ENCODE measurements around the gene CENPA. TPM values are rescaled to one million over a fixed set of nuclear protein-coding genes. Genes with fewer than 3 reads are reported as not detected.
A peak's percentile ranks its signal among the peaks of the same experiment; 100 is the strongest.

Gene CENPA
- 2.2 and 2.9 TPM in 2 replicates for total RNA-seq

DNA sequence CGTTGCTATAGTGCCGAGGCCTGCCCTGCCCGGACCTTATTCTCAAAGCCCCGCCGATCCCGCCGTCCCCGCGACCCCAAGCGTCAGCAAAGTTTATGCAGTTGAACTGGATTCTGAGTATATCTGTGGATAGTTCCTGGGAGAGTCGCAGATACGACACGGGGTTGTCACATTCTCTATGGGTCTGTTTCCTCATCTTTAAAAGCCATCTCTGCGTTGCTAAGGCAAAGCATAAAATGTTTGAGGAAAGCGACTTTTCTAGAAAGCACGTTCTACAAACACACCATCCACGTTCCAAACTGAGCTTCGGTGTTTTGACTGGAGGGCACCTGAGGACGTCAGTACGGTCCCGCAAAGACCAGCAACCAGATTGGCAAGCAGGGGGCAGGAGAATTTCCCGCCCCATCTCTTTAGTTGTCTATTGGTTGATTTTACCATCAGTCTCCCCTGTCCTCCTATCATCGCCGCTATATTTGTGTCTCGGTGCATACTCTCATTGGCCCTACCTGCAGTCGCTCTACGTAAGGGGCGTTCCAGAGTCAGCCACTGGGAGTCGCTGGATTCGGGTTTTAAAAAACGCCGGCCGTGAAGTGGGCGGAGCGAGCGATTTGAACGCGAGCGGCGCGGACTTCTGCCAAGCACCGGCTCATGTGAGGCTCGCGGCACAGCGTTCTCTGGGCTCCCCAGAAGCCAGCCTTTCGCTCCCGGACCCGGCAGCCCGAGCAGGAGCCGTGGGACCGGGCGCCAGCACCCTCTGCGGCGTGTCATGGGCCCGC is at the start of gene CENPA:
CENPA (plus strand) TSS at position 626 of the 776 bp plus-strand sequence; CDS start at position 767, 141 bp downstream.
- peaks cover 8% of the 10 kb centered on the region for H3K36me3 ChIP-seq (ENCODE audit: insufficient read depth, low read length)
- peak within 1 kb of the TSS; percentile 60 for H3K27ac ChIP-seq (ENCODE audit: low read depth, low read length)
- TF ChIP-seq, protein P1, sequence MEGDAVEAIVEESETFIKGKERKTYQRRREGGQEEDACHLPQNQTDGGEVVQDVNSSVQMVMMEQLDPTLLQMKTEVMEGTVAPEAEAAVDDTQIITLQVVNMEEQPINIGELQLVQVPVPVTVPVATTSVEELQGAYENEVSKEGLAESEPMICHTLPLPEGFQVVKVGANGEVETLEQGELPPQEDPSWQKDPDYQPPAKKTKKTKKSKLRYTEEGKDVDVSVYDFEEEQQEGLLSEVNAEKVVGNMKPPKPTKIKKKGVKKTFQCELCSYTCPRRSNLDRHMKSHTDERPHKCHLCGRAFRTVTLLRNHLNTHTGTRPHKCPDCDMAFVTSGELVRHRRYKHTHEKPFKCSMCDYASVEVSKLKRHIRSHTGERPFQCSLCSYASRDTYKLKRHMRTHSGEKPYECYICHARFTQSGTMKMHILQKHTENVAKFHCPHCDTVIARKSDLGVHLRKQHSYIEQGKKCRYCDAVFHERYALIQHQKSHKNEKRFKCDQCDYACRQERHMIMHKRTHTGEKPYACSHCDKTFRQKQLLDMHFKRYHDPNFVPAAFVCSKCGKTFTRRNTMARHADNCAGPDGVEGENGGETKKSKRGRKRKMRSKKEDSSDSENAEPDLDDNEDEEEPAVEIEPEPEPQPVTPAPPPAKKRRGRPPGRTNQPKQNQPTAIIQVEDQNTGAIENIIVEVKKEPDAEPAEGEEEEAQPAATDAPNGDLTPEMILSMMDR (IDR thresholded peaks at IDR 0.05; ENCODE audit: extremely low read depth, low read depth, low read length): no peak
- H4K20me1 ChIP-seq (ENCODE audit: insufficient read depth, low read length): no peaks in the 10 kb centered on the region
- H3K27me3 ChIP-seq (ENCODE audit: insufficient read depth, low read length): no peaks in the 10 kb centered on the region
- peaks cover 12% of the 10 kb centered on the region for H3K4me1 ChIP-seq (ENCODE audit: insufficient read depth, low read length)
- peak; percentile 99 for DNase-seq (ENCODE audit: insufficient read length, low spot score, missing footprints)
- peak within 1 kb of the TSS; percentile 89 for H3K4me3 ChIP-seq (ENCODE audit: insufficient read depth, low read length)
- H2AFZ ChIP-seq (ENCODE audit: low read length): peak within 1 kb of the TSS; percentile 92
- peak within 1 kb of the TSS; percentile 93 for H3K4me2 ChIP-seq (ENCODE audit: insufficient read depth, low read length)
- no peaks in the 10 kb centered on the region for H3K9me3 ChIP-seq (ENCODE audit: low read depth, low read length)
- peaks cover 44% of the 10 kb centered on the region for H3K79me2 ChIP-seq (ENCODE audit: insufficient read depth, low read length)

DNA sequence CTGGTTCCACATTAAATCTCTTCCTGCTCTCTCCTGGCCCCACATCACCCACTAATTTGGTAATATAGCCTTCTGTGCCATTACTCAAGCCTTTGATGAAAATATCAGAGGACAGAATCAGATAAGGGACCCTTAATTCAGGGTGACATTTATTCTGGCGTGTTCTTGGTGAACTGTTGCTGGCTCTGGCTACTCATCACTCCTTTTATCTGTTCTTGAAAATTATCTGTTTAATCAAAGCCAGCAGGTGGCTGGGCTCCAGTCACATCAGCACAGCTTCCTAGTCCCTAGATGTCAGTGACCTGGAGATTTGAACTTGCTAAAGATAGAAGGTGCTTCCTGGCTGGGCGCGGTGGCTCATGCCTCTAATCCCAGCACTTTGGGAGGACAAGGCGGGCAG is 48.6 kb upstream of the CENPA start:
- Histone ChIP-seq H3K4me2 (ENCODE audit: insufficient read depth, low read length) (no peak overlapping the region), H3K79me2 (ENCODE audit: insufficient read depth, low read length) (no peaks in the 10 kb centered on the region), H3K27ac (ENCODE audit: low read depth, low read length) (no peak overlapping the region), H3K27me3 (ENCODE audit: insufficient read depth, low read length) (no peaks in the 10 kb centered on the region), H3K4me1 (ENCODE audit: insufficient read depth, low read length) (no peaks in the 10 kb centered on the region), H4K20me1 (ENCODE audit: insufficient read depth, low read length) (no peaks in the 10 kb centered on the region), H3K9me3 (ENCODE audit: low read depth, low read length) (no peaks in the 10 kb centered on the region), H3K4me3 (ENCODE audit: insufficient read depth, low read length) (no peak overlapping the region), H2AFZ (ENCODE audit: low read length) (no peak overlapping the region), H3K36me3 (ENCODE audit: insufficient read depth, low read length) (no peaks in the 10 kb centered on the region)
- DNase-seq (ENCODE audit: insufficient read length, low spot score, missing footprints): no peak
- TF ChIP-seq, protein P1 (IDR thresholded peaks at IDR 0.05; ENCODE audit: extremely low read depth, low read depth, low read length): no peak

DNA sequence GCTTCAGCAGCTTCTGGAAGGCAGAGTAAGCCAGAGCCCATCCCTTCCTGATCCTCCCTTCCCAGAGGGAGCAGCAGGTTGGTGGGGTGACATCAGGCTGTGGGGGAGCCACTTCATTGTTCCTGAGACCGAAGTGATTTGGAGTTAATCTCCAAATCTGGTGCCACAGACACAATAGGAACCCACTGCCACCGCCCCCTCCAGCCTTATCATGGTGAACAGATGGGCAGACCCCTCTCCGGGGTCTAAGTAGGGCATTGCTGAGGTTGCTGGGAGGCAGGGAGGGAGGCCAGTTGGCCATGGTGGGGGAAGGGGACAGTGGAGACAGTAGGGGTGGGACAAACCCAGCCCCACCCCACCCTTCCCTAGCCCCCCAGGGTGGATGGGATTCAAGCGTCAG is 47.4 kb upstream of the CENPA start:
- Histone ChIP-seq H3K27ac (ENCODE audit: low read depth, low read length) (no peak overlapping the region), H3K79me2 (ENCODE audit: insufficient read depth, low read length) (no peaks in the 10 kb centered on the region), H3K27me3 (ENCODE audit: insufficient read depth, low read length) (no peaks in the 10 kb centered on the region), H4K20me1 (ENCODE audit: insufficient read depth, low read length) (no peaks in the 10 kb centered on the region), H3K36me3 (ENCODE audit: insufficient read depth, low read length) (no peaks in the 10 kb centered on the region), H3K4me1 (ENCODE audit: insufficient read depth, low read length) (no peaks in the 10 kb centered on the region), H3K4me3 (ENCODE audit: insufficient read depth, low read length) (no peak overlapping the region), H2AFZ (ENCODE audit: low read length) (no peak overlapping the region), H3K4me2 (ENCODE audit: insufficient read depth, low read length) (no peak overlapping the region), H3K9me3 (ENCODE audit: low read depth, low read length) (no peaks in the 10 kb centered on the region)
- TF ChIP-seq, protein P1 (IDR thresholded peaks at IDR 0.05; ENCODE audit: extremely low read depth, low read depth, low read length): no peak
- DNase-seq (ENCODE audit: insufficient read length, low spot score, missing footprints): no peak

DNA sequence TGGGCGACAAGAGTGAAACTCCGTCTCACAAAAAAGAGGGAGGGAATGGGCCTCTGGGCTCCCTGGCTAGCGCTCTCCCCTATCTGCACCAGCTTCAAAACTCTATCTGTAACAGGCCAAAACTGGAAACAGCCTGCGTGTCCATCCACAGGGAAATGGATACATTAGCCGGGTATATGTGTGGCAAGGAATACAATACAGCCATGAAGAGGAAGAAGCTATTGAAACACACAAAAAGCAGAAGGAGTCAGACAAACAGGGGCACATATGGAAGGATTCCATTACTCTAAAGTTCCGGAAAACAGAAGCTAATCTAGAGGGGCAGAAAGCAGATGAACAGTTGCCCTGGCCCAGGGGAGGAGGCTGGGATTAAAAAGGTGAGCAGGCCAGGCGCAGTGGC is 46.3 kb upstream of the CENPA start:
- no peaks in the 10 kb centered on the region for H4K20me1 ChIP-seq (ENCODE audit: insufficient read depth, low read length)
- no peaks in the 10 kb centered on the region for H3K9me3 ChIP-seq (ENCODE audit: low read depth, low read length)
- H3K4me3 ChIP-seq (ENCODE audit: insufficient read depth, low read length): no peak overlapping the region
- TF ChIP-seq, protein P1 (IDR thresholded peaks at IDR 0.05; ENCODE audit: extremely low read depth, low read depth, low read length): no peak
- H3K27me3 ChIP-seq (ENCODE audit: insufficient read depth, low read length): no peaks in the 10 kb centered on the region
- H3K4me1 ChIP-seq (ENCODE audit: insufficient read depth, low read length): no peaks in the 10 kb centered on the region
- DNase-seq (ENCODE audit: insufficient read length, low spot score, missing footprints): no peak
- H3K79me2 ChIP-seq (ENCODE audit: insufficient read depth, low read length): no peaks in the 10 kb centered on the region
- H3K36me3 ChIP-seq (ENCODE audit: insufficient read depth, low read length): no peaks in the 10 kb centered on the region
- no peak overlapping the region for H2AFZ ChIP-seq (ENCODE audit: low read length)
- H3K27ac ChIP-seq (ENCODE audit: low read depth, low read length): no peak overlapping the region
- H3K4me2 ChIP-seq (ENCODE audit: insufficient read depth, low read length): no peak overlapping the region
